Stimulated activated CD8-positive, alpha-beta memory T cell treated with anti-CD3 and anti-CD28 coated beads, Interleukin-2, amount 100 ng/mL, for 1 hour (primary cell): ENCODE measurements around the gene GLP2R.

Source experiments
- DNase-seq, 2 donors: peaks; one replicate each; pipeline ENCODE4 v3.0.0-alpha.2; 2020; ENCODE audit warnings: low read depth in 2 of 2

GLP2R gene

GRCh38 chr17:9922012-9922848 is 96.5 kb downstream of the GLP2R start:
- no peak for DNase-seq

- no peak for DNase-seq
These were observed 99.0 kb downstream of the GLP2R start for GRCh38 chr17:9924735-9925191.

- no peak for DNase-seq
These were observed 99.7 kb downstream of the GLP2R start for GRCh38 chr17:9925457-9925856.

GRCh38 chr17:9926150-9926804 is 100.6 kb downstream of the GLP2R start:
- no peak for DNase-seq

- DNase-seq, result no peak
These were observed 103.0 kb downstream of the GLP2R start for GRCh38 chr17:9928601-9929333.

GRCh38 chr17:9929871-9930270 is 104.1 kb downstream of the GLP2R start:
- no peak for DNase-seq

- no peak for DNase-seq
These were observed 105.5 kb downstream of the GLP2R start for GRCh38 chr17:9931144-9931741.

- DNase-seq, result no peak
These were observed 106.8 kb downstream of the GLP2R start for GRCh38 chr17:9932491-9932890.

- DNase-seq, result no peak
These were observed 108.6 kb downstream of the GLP2R start for GRCh38 chr17:9934331-9934730.

- no peak for DNase-seq
These were observed 109.7 kb downstream of the GLP2R start for GRCh38 chr17:9935408-9935807.

GRCh38 chr17:9936095-9936494 is 110.4 kb downstream of the GLP2R start:
- no peak for DNase-seq

GRCh38 chr17:9937241-9937761 is 111.6 kb downstream of the GLP2R start:
- DNase-seq, result no peak

GRCh38 chr17:9937901-9938300 is 112.2 kb downstream of the GLP2R start:
- DNase-seq, result no peak

GRCh38 chr17:9938764-9939163 is 113.0 kb downstream of the GLP2R start:
- no peak for DNase-seq

- DNase-seq, result no peak
These were observed 115.1 kb downstream of the GLP2R start for GRCh38 chr17:9940841-9941240.

- DNase-seq, result no peak
These were observed 115.6 kb downstream of the GLP2R start for GRCh38 chr17:9941305-9941704.
